Esophagus muscularis mucosa (tissue), 4 donors: Measurements from ENCODE around the gene PDE4D. TPM values are rescaled to one million over a fixed set of nuclear protein-coding genes. Genes with fewer than 3 reads are reported as not detected.

Source experiments
- DNase-seq: peaks from one replicate; pipeline ENCODE4 v3.0.0-alpha.2; 2017; ENCODE audit errors: extremely low spot score
- H3K27ac ChIP-seq, 4 donors: fragments of 200-600 bp; sonication (generic); replicated peaks in 1 of 4; 1 replicate in 3 of 4; 2 replicates in 1 of 4; pipeline ENCODE4 v1.5.1; 2016 to 2019; ENCODE audit warnings: mild to moderate bottlenecking in 1 of 4
- H3K27me3 ChIP-seq, 4 donors: fragments of 200-600 bp; sonication (generic); one replicate each; pipeline versions ENCODE4 v1.5.1 to v1.6.0; 2016 to 2019
- H3K36me3 ChIP-seq, 4 donors: fragments of 200-600 bp; sonication (generic); one replicate each; pipeline ENCODE4 v1.5.1; 2016 to 2019
- H3K4me1 ChIP-seq, 4 donors: fragments of 200-600 bp; sonication (generic); one replicate each; pipeline ENCODE4 v1.5.1; 2016 to 2019
- H3K4me3 ChIP-seq, 4 donors: fragments of 200-600 bp; sonication (generic); 1 replicate in 2 of 4; 2 replicates in 2 of 4; pipeline ENCODE4 v1.5.1; 2016 to 2019; ENCODE audit warnings: mild to moderate bottlenecking in 4 of 4, moderate library complexity in 1 of 4
- H3K9me3 ChIP-seq, 4 donors: fragments of 200-600 bp; sonication (generic); 1 replicate in 3 of 4; 2 replicates in 1 of 4; pipeline ENCODE4 v1.5.1; 2016 to 2019
- EP300 ChIP-seq: sonication (generic); formaldehyde crosslinking; IDR thresholded peaks from one replicate; pipeline ENCODE4 v1.6.1; 2017; ENCODE audit warnings: antibody characterized with exemption
- POLR2A ChIP-seq: fragments of 450-650 bp; IDR thresholded peaks from one replicate; pipeline ENCODE4 v1.6.1; 2017; ENCODE audit warnings: antibody characterized with exemption, moderate library complexity, mild to moderate bottlenecking, low read depth
- POLR2AphosphoS5 ChIP-seq, 2 donors: sonication (generic); formaldehyde crosslinking; IDR thresholded peaks; one replicate each; pipeline ENCODE4 v1.6.1; 2017; ENCODE audit warnings: antibody characterized with exemption in 2 of 2
- WGBS: methylation state at CpG from one replicate; pipeline ENCODE4 v1.1.5; 2018; 5-methylcytosine and 5-hydroxymethylcytosine counted together
- intact Hi-C: fragments of 100-400 bp; cut with DNase I; formaldehyde crosslinking; loops from one replicate; pipeline ENCODE4 v1.15.1; 2023
- total RNA-seq, 4 donors: library from RNA; depleted of rRNA; stranded (reverse); fragments of >200 nt; gene quantifications; one replicate each; pipeline versions ENCODE4 v1.1.0 to v1.2.1, GENCODE V29; 2016
- TF ChIP-seq, protein P1 (sequence below), 3 experiments: fragments of 200-600 bp in 2 of 3; fragments of 450-650 bp in 1 of 3; sonication (generic) in 2 of 3; IDR thresholded peaks; one replicate each; pipeline ENCODE4 v1.5.1; 2017 to 2019; ENCODE audit warnings: antibody characterized with exemption in 3 of 3, mild to moderate bottlenecking in 2 of 3, moderate library complexity in 1 of 3

PDE4D gene
- total RNA-seq, 4 donors from 2014 or later: 39.2 to 87.0 (median 50.2) TPM

DNA sequence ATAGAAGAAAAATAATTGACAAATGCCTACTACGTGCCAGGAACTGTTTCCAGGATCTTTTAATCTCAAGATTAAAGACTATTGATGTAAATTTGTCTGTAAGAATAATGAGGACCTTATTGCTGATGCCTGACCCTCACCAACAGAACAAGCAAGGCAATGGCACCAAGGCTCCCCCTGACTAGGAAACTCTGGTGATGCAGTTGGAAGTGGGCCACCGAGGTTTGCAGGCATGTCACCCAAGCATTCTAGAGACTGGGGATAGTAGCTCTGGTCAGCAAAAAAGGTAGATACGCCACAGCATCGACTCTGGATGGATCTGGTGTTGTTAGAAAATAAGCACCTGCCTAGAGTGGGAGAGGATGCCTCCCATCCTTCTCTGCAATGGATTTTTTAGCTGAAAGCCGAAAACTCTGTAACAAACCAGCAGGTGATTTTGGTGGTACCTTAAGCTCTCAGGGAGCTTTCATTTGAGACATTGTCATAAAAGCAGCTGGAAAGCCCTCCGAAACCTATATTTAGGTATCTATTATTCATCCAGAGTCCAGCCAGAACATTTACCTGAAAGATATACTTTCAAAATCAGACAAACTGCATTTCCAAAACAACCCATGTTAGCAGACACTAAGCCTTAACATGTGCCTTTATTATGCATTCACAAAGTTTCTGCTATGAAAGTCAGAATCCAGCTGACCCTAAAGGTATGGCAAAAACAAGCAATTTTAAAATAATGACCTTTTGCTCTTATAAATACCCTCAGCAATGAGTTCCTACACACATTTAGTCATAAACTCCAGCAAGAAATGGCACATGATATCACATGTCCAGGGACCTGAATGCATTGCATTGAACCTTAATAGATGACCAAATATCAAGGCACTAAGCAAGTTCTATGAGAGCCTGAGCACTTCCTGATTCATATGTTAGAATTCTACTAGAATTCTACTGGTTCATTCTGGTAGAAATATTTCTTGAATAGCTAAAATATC, 308.4 kb downstream of the PDE4D start:
- intact Hi-C loops: no loop called here
- H3K4me1 ChIP-seq: peaks cover 4 to 24% (median 19%) of the 10 kb centered on the region in 4 donors

DNA sequence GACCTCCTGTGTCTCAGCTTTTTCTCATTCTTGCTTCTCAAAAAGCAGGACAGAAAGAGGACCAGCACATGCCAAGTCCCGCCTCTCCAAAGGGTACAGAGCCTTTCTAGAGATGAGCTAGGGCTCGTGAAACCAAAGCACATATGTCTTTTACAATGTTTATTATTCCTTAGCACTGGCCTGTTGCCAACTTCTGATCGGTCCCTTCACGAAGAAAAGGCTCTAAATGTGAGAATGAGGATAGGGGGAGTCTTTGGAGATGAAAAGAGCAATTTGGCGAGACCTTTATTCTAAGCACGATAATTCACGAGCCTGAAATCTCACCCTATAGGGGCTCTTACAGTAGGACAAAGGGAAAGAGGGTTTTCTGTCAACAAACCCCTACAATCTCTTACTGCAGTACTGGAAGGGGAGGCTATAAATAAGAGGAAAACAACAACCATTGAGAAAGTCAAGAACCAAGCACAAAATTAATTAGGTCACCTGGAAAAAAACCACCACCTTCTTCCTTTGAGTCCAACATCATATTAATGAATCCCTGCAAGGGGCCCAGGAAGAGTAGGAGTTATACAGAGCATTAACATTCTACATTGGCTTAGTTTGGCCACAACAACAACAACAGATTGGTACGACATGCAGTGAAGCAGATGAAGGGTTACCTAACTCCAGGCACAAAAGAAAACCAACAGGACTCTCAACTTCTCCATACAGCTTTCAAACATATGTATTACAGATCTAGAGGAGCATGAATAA, 309.5 kb downstream of the PDE4D start:
- Histone ChIP-seq H3K9me3 (no peaks in the 10 kb centered on the region), H3K27me3 (no peaks in the 10 kb centered on the region), H3K36me3 (no peaks in the 10 kb centered on the region), H3K4me3 (no peak overlapping the region), H3K27ac (no peak overlapping the region), H3K4me1 (peaks cover 4 to 24% (median 19%) of the 10 kb centered on the region in 4 donors)
- TF ChIP-seq EP300: no peak
- TF ChIP-seq, protein P1, sequence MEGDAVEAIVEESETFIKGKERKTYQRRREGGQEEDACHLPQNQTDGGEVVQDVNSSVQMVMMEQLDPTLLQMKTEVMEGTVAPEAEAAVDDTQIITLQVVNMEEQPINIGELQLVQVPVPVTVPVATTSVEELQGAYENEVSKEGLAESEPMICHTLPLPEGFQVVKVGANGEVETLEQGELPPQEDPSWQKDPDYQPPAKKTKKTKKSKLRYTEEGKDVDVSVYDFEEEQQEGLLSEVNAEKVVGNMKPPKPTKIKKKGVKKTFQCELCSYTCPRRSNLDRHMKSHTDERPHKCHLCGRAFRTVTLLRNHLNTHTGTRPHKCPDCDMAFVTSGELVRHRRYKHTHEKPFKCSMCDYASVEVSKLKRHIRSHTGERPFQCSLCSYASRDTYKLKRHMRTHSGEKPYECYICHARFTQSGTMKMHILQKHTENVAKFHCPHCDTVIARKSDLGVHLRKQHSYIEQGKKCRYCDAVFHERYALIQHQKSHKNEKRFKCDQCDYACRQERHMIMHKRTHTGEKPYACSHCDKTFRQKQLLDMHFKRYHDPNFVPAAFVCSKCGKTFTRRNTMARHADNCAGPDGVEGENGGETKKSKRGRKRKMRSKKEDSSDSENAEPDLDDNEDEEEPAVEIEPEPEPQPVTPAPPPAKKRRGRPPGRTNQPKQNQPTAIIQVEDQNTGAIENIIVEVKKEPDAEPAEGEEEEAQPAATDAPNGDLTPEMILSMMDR (IDR thresholded peaks at IDR 0.05): no peak
- no peak for TF ChIP-seq POLR2AphosphoS5 (IDR thresholded peaks at IDR 0.05)
- TF ChIP-seq POLR2A: no peak
- WGBS: 78% methylated on average over 8 of the region's 8 CpGs
- DNase-seq: no peak
- intact Hi-C loops: no loop called here

More for the DNA sequence above, 308.4 kb downstream of the PDE4D start:
- TF ChIP-seq POLR2A (no peak), POLR2AphosphoS5 (IDR thresholded peaks at IDR 0.05) (no peak), EP300 (no peak)
- TF ChIP-seq, protein P1 (IDR thresholded peaks at IDR 0.05): no peak
- Histone ChIP-seq H3K4me3 (no peak overlapping the region), H3K9me3 (no peaks in the 10 kb centered on the region), H3K27me3 (no peaks in the 10 kb centered on the region), H3K27ac (no peak overlapping the region), H3K36me3 (no peaks in the 10 kb centered on the region)
- WGBS: 85% methylated on average over 6 of the region's 6 CpGs
- no peak for DNase-seq

- no peak for DNase-seq
- WGBS: 79% methylated on average over 2 of the region's 2 CpGs
- Histone ChIP-seq H3K4me3 (no peak overlapping the region), H3K27me3 (no peaks in the 10 kb centered on the region), H3K36me3 (no peaks in the 10 kb centered on the region), H3K27ac (no peak overlapping the region), H3K4me1 (peaks cover 4 to 19% (median 14%) of the 10 kb centered on the region in 4 donors), H3K9me3 (no peaks in the 10 kb centered on the region)
- intact Hi-C loops: no loop called here
- TF ChIP-seq EP300 (no peak), POLR2AphosphoS5 (IDR thresholded peaks at IDR 0.05) (no peak), POLR2A (no peak)
- TF ChIP-seq, protein P1 (IDR thresholded peaks at IDR 0.05): no peak
Observed at GRCh38 chr5:59583151-59583809, 310.2 kb downstream of the PDE4D start.

GRCh38 chr5:59582746-59583145, 310.8 kb downstream of the PDE4D start:
- Histone ChIP-seq H3K27me3 (no peaks in the 10 kb centered on the region), H3K36me3 (no peaks in the 10 kb centered on the region), H3K4me3 (no peak overlapping the region), H3K9me3 (no peaks in the 10 kb centered on the region), H3K27ac (no peak overlapping the region), H3K4me1 (peaks cover under 1 to 17% (median 9%) of the 10 kb centered on the region in 4 donors)
- intact Hi-C loops: no loop called here
- TF ChIP-seq, protein P1 (IDR thresholded peaks at IDR 0.05): no peak
- no peak for TF ChIP-seq POLR2A
- TF ChIP-seq EP300: no peak
- no peak for TF ChIP-seq POLR2AphosphoS5 (IDR thresholded peaks at IDR 0.05)
- DNase-seq: no peak
